HEK293 (cell line): ENCODE results near the gene ZNF473.
A peak's percentile ranks its signal among the peaks of the same experiment; 100 is the strongest.
"Not testable (repeated sequence)": the region's sequence is repeated elsewhere in the genome, so short reads cannot be mapped to it uniquely, and the experiment has no call there.

Experiments used
- BCL11A ChIP-seq: fragments of 450-650 bp; formaldehyde crosslinking; IDR thresholded peaks from 2 replicates; pipeline ENCODE4 v1.5.1; 2016; ENCODE audit warnings: low read depth, missing biosample characterization, missing genetic modification characterization
- CTCF ChIP-seq: fragments of 450-650 bp; formaldehyde crosslinking; IDR thresholded peaks from 2 replicates; pipeline ENCODE4 v1.5.1; 2016; ENCODE audit warnings: missing biosample characterization, missing genetic modification characterization
- ZNF138 ChIP-seq: fragments of 450-650 bp; formaldehyde crosslinking; IDR thresholded peaks from 2 replicates; pipeline ENCODE4 v1.5.1; 2016; ENCODE audit warnings: missing biosample characterization, missing genetic modification characterization, borderline replicate concordance
- ZNF211 ChIP-seq: fragments of 450-650 bp; formaldehyde crosslinking; IDR thresholded peaks from 2 replicates; pipeline ENCODE4 v1.5.1; 2016; ENCODE audit warnings: low read depth, missing biosample characterization, missing genetic modification characterization
- ZNF23 ChIP-seq: fragments of 450-650 bp; formaldehyde crosslinking; IDR thresholded peaks from 2 replicates; pipeline ENCODE4 v1.5.1; 2016; ENCODE audit warnings: missing biosample characterization, missing genetic modification characterization, borderline replicate concordance
- ZNF302 ChIP-seq: fragments of 450-650 bp; formaldehyde crosslinking; IDR thresholded peaks from 2 replicates; pipeline ENCODE4 v1.5.1; 2016; ENCODE audit warnings: missing biosample characterization, missing genetic modification characterization, low read depth
- ZNF48 ChIP-seq: fragments of 450-650 bp; formaldehyde crosslinking; IDR thresholded peaks from 2 replicates; pipeline ENCODE4 v1.5.1; 2016; ENCODE audit warnings: missing biosample characterization, missing genetic modification characterization
- ZNF488 ChIP-seq: fragments of 450-650 bp; formaldehyde crosslinking; IDR thresholded peaks from 2 replicates; pipeline ENCODE4 v1.5.1; 2016; ENCODE audit warnings: missing biosample characterization, missing genetic modification characterization
- ZNF707 ChIP-seq: fragments of 450-650 bp; formaldehyde crosslinking; IDR thresholded peaks from 2 replicates; pipeline ENCODE4 v1.5.1; 2016; ENCODE audit warnings: missing biosample characterization, missing genetic modification characterization
- ZNF76 ChIP-seq: fragments of 450-650 bp; formaldehyde crosslinking; IDR thresholded peaks from 2 replicates; pipeline ENCODE4; 2016; ENCODE audit warnings: low read depth, missing biosample characterization, missing genetic modification characterization, borderline replicate concordance
- ZSCAN5A ChIP-seq: fragments of 450-650 bp; formaldehyde crosslinking; IDR thresholded peaks from 2 replicates; pipeline ENCODE4 v1.5.1; 2016; ENCODE audit warnings: missing biosample characterization, missing genetic modification characterization
- TF ChIP-seq, protein P1 (sequence below): fragments of 450-650 bp; formaldehyde crosslinking; IDR thresholded peaks from 2 replicates; pipeline ENCODE4 v1.5.1; 2016; ENCODE audit warnings: missing biosample characterization, missing genetic modification characterization
- TF ChIP-seq, protein P2 (sequence below): fragments of 450-650 bp; formaldehyde crosslinking; IDR thresholded peaks from 2 replicates; pipeline ENCODE4 v1.5.1; 2016; ENCODE audit warnings: missing biosample characterization, missing genetic modification characterization, low read depth

- TF ChIP-seq BCL11A (tag by site-specific recombination); ZSCAN5A (tag by site-specific recombination); ZNF211 (tag by site-specific recombination); ZNF707 (tag by site-specific recombination); ZNF23; ZNF488; ZNF138 (tag by site-specific recombination); ZNF302 (tag by site-specific recombination); ZNF76 (tag by site-specific recombination); ZNF48 (tag by site-specific recombination): not testable (repeated sequence)
- peak; percentile 34; the same call in 1 of the 2 replicates for TF ChIP-seq CTCF (tag by site-specific recombination)
- TF ChIP-seq, protein P1, sequence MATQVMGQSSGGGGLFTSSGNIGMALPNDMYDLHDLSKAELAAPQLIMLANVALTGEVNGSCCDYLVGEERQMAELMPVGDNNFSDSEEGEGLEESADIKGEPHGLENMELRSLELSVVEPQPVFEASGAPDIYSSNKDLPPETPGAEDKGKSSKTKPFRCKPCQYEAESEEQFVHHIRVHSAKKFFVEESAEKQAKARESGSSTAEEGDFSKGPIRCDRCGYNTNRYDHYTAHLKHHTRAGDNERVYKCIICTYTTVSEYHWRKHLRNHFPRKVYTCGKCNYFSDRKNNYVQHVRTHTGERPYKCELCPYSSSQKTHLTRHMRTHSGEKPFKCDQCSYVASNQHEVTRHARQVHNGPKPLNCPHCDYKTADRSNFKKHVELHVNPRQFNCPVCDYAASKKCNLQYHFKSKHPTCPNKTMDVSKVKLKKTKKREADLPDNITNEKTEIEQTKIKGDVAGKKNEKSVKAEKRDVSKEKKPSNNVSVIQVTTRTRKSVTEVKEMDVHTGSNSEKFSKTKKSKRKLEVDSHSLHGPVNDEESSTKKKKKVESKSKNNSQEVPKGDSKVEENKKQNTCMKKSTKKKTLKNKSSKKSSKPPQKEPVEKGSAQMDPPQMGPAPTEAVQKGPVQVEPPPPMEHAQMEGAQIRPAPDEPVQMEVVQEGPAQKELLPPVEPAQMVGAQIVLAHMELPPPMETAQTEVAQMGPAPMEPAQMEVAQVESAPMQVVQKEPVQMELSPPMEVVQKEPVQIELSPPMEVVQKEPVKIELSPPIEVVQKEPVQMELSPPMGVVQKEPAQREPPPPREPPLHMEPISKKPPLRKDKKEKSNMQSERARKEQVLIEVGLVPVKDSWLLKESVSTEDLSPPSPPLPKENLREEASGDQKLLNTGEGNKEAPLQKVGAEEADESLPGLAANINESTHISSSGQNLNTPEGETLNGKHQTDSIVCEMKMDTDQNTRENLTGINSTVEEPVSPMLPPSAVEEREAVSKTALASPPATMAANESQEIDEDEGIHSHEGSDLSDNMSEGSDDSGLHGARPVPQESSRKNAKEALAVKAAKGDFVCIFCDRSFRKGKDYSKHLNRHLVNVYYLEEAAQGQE (tag by site-specific recombination), result not testable (repeated sequence)
- TF ChIP-seq, protein P2, sequence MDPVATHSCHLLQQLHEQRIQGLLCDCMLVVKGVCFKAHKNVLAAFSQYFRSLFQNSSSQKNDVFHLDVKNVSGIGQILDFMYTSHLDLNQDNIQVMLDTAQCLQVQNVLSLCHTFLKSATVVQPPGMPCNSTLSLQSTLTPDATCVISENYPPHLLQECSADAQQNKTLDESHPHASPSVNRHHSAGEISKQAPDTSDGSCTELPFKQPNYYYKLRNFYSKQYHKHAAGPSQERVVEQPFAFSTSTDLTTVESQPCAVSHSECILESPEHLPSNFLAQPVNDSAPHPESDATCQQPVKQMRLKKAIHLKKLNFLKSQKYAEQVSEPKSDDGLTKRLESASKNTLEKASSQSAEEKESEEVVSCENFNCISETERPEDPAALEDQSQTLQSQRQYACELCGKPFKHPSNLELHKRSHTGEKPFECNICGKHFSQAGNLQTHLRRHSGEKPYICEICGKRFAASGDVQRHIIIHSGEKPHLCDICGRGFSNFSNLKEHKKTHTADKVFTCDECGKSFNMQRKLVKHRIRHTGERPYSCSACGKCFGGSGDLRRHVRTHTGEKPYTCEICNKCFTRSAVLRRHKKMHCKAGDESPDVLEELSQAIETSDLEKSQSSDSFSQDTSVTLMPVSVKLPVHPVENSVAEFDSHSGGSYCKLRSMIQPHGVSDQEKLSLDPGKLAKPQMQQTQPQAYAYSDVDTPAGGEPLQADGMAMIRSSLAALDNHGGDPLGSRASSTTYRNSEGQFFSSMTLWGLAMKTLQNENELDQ (tag by site-specific recombination), result not testable (repeated sequence)
These were observed 64.9 kb downstream of the ZNF473 start for GRCh38 chr19:50090706-50091105.
